Fibroblast of lung (primary cell): ENCODE results near the gene PTPRZ1. TPM values are rescaled to one million over a fixed set of nuclear protein-coding genes. Genes with fewer than 3 reads are reported as not detected.

ENCODE experiments used
- DNase-seq, 2 donors: peaks; one replicate each; pipeline versions ENCODE4 v3.0.0 to v3.0.0-alpha.2; 2010; ENCODE audit warnings: low read depth in 2 of 2
- H2AFZ ChIP-seq: 2 replicates; pipeline ENCODE4 v1.5.1; 2012; ENCODE audit warnings: low read length, control low read depth, inconsistent platforms
- H3K27ac ChIP-seq: 2 replicates; pipeline ENCODE4 v1.5.1; 2011; ENCODE audit warnings: low read length, control low read depth; ENCODE audit not compliant: insufficient read depth
- H3K27me3 ChIP-seq: 2 replicates; pipeline ENCODE4 v1.5.1; 2011; ENCODE audit warnings: mild to moderate bottlenecking, low read length; ENCODE audit not compliant: control insufficient read depth, insufficient read depth
- H3K36me3 ChIP-seq: 2 replicates; pipeline ENCODE4 v1.5.1; 2011; ENCODE audit warnings: low read length; ENCODE audit not compliant: control insufficient read depth, insufficient read depth
- H3K4me1 ChIP-seq: 2 replicates; pipeline ENCODE4 v1.5.1; 2011; ENCODE audit warnings: low read length; ENCODE audit not compliant: control insufficient read depth, insufficient read depth; ENCODE audit errors: extremely low read depth
- H3K4me2 ChIP-seq: 2 replicates; pipeline ENCODE4 v1.5.1; 2011; ENCODE audit warnings: low read length, control low read depth; ENCODE audit not compliant: insufficient read depth; ENCODE audit errors: extremely low read depth
- H3K4me3 ChIP-seq, 4 experiments: fragments of 200-600 bp in 1 of 4; sonication (generic) in 1 of 4; replicated peaks in 1 of 4; 2 replicates each; pipeline ENCODE4 v1.5.1; 2011 to 2016; ENCODE audit warnings: low read length in 4 of 4, low read depth in 3 of 4, mild to moderate bottlenecking in 3 of 4, control low read depth in 2 of 4, inconsistent platforms in 1 of 4, mixed read lengths in 1 of 4; ENCODE audit not compliant: insufficient read depth in 1 of 4; ENCODE audit errors: control extremely low read depth in 1 of 4
- H3K79me2 ChIP-seq: 2 replicates; pipeline ENCODE4 v1.5.1; 2012; ENCODE audit warnings: mild to moderate bottlenecking, low read length, inconsistent platforms; ENCODE audit not compliant: control insufficient read depth, insufficient read depth
- H3K9ac ChIP-seq: 2 replicates; pipeline ENCODE4 v1.5.1; 2011; ENCODE audit warnings: mild to moderate bottlenecking, low read length, control low read depth; ENCODE audit not compliant: insufficient read depth
- H3K9me3 ChIP-seq: 2 replicates; pipeline ENCODE4 v1.5.1; 2012; ENCODE audit warnings: low read depth, low read length; ENCODE audit not compliant: control insufficient read depth, insufficient read depth
- H4K20me1 ChIP-seq: 2 replicates; pipeline ENCODE4 v1.5.1; 2011; ENCODE audit warnings: low read length; ENCODE audit not compliant: control insufficient read depth, insufficient read depth; ENCODE audit errors: extremely low read depth
- EZH2 ChIP-seq: IDR thresholded peaks from 2 replicates; pipeline ENCODE4 v1.5.1; 2012; ENCODE audit warnings: low read length, control low read depth, mild to moderate bottlenecking; ENCODE audit errors: missing control alignments
- polyA plus RNA-seq, 2 donors: library from polyadenylated mRNA; depleted of rRNA in 1 of 2; stranded (reverse) in 1 of 2; unstranded in 1 of 2; fragments of >200 nt; gene quantifications; 2 replicates each; pipeline ENCODE4 v1.2.1, GENCODE V29; 2011 to 2012; ENCODE audit warnings: missing spikeins in 1 of 2
- total RNA-seq: library from RNA; depleted of rRNA; stranded (reverse); fragments of >200 nt; gene quantifications from 2 replicates; pipeline ENCODE4 v1.2.1, GENCODE V29; 2014
- TF ChIP-seq, protein P1 (sequence below), 2 donors: IDR thresholded peaks in 1 of 2; conservative IDR thresholded peaks in 1 of 2; 1 replicate in 1 of 2; 2 replicates in 1 of 2; pipeline ENCODE4 v1.5.1; 2011 to 2012; ENCODE audit warnings: low read length in 2 of 2, control low read depth in 1 of 2, inconsistent platforms in 1 of 2, low read depth in 1 of 2, mild to moderate bottlenecking in 1 of 2

The PTPRZ1 gene
- total and polyA plus RNA-seq, 2 donors (not counting 1 experiment from before 2014, with no cell fraction given) = 0.09 TPM; not detected in 1

DNA sequence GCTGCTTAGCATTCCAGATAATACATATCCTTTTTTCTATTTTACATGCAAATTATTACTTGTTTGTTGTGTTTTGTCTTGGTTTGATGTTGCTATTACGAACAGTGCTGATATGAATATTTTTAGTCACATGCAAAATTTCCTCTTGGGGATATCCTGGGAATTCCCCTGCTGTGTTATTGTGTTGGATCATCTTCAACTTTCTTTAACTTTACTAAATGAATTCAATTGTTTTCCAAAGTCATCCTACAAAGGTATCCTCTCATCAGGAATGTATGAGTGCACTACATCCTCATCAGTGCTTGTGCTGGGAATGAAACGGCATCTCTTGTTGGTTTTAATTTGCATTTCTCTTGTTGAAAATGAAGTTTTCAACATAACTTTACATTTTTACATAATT lies 184.0 kb downstream of the PTPRZ1 start:
- Histone ChIP-seq H3K79me2 (no peaks in the 10 kb centered on the region), H3K9me3 (no peaks in the 10 kb centered on the region), H3K36me3 (no peaks in the 10 kb centered on the region), H4K20me1 (no peaks in the 10 kb centered on the region), H3K4me2 (no peak overlapping the region), H3K9ac (no peak overlapping the region), H3K27me3 (no peaks in the 10 kb centered on the region), H3K27ac (no peak overlapping the region), H3K4me1 (no peaks in the 10 kb centered on the region), H2AFZ (no peak overlapping the region), H3K4me3 (no peak overlapping the region)
- DNase-seq = no peak
- TF ChIP-seq EZH2 = no peak
- TF ChIP-seq, protein P1, sequence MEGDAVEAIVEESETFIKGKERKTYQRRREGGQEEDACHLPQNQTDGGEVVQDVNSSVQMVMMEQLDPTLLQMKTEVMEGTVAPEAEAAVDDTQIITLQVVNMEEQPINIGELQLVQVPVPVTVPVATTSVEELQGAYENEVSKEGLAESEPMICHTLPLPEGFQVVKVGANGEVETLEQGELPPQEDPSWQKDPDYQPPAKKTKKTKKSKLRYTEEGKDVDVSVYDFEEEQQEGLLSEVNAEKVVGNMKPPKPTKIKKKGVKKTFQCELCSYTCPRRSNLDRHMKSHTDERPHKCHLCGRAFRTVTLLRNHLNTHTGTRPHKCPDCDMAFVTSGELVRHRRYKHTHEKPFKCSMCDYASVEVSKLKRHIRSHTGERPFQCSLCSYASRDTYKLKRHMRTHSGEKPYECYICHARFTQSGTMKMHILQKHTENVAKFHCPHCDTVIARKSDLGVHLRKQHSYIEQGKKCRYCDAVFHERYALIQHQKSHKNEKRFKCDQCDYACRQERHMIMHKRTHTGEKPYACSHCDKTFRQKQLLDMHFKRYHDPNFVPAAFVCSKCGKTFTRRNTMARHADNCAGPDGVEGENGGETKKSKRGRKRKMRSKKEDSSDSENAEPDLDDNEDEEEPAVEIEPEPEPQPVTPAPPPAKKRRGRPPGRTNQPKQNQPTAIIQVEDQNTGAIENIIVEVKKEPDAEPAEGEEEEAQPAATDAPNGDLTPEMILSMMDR (conservative IDR thresholded peaks at IDR 0.05 in 1 of 2, IDR thresholded peaks at IDR 0.05 in 1 of 2; ENCODE audit: low read depth in 1 of 2, low read length in 2 of 2) = no peak

DNA sequence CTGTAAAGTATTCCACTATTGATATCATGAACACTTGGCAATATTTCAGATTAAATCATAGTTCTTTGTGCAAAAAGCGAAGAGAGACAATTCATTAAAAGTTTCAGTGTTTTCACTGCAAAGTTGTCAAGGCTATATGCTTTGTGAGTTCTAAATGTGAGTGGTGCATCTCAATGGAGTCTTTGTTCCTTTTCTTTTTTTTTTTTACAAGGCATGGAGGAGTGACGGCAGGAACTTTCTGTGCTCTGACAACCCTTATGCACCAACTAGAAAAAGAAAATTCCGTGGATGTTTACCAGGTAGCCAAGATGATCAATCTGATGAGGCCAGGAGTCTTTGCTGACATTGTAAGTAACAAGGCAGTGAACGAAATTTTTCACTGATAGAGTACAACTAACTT lies 186.6 kb downstream of the PTPRZ1 start:
- Histone ChIP-seq H3K36me3 (no peaks in the 10 kb centered on the region), H3K27ac (no peak overlapping the region)

DNA sequence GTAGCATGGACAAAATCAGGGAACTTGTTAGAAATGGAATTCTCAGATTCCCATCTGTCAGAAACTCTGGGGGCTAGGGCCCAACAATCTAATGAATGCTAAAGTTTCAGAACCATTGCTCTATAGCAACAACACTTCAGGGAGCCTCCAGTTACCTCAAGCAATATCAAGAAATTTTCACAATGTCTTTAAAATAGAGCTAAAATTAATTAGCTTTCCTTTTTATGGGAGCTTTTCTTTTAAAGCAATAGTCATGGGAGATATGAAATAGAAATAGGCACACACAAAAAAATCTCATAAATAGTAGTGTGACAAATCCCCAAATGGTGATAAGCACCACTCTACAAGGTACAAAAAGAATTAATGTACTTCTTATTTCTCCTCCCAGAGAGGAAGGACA lies 190.2 kb downstream of the PTPRZ1 start:
- Histone ChIP-seq H3K4me2 (no peak overlapping the region), H3K27me3 (no peaks in the 10 kb centered on the region), H3K27ac (no peak overlapping the region), H3K36me3 (no peaks in the 10 kb centered on the region), H3K9ac (no peak overlapping the region), H2AFZ (no peak overlapping the region), H3K4me3 (no peak overlapping the region), H4K20me1 (no peaks in the 10 kb centered on the region), H3K4me1 (no peaks in the 10 kb centered on the region), H3K79me2 (no peaks in the 10 kb centered on the region), H3K9me3 (no peaks in the 10 kb centered on the region)
- DNase-seq = no peak
- TF ChIP-seq EZH2 = no peak
- TF ChIP-seq, protein P1 (conservative IDR thresholded peaks at IDR 0.05 in 1 of 2, IDR thresholded peaks at IDR 0.05 in 1 of 2; ENCODE audit: low read depth in 1 of 2, low read length in 2 of 2) = no peak

More for the DNA sequence above, 186.6 kb downstream of the PTPRZ1 start:
- Histone ChIP-seq H3K4me3 (no peak overlapping the region), H4K20me1 (no peaks in the 10 kb centered on the region), H2AFZ (no peak overlapping the region), H3K9me3 (no peaks in the 10 kb centered on the region), H3K79me2 (no peaks in the 10 kb centered on the region), H3K4me1 (no peaks in the 10 kb centered on the region), H3K4me2 (no peak overlapping the region), H3K27me3 (no peaks in the 10 kb centered on the region), H3K9ac (no peak overlapping the region)
- DNase-seq = no peak
- no peak for TF ChIP-seq EZH2
- TF ChIP-seq, protein P1 (conservative IDR thresholded peaks at IDR 0.05 in 1 of 2, IDR thresholded peaks at IDR 0.05 in 1 of 2; ENCODE audit: low read depth in 1 of 2, low read length in 2 of 2) = no peak
